22Rv1 (cell line): ENCODE results near the gene SPAG17.
A peak's percentile ranks its signal among the peaks of the same experiment; 100 is the strongest.

Source experiments
- H3K27ac ChIP-seq: fragments of 450-650 bp; 2 replicates; pipeline ENCODE4 v1.5.1; 2017
- CTCF ChIP-seq: fragments of 450-650 bp; IDR thresholded peaks from 2 replicates; pipeline ENCODE4 v1.5.1; 2017; ENCODE audit warnings: mild to moderate bottlenecking
- ZFX ChIP-seq: fragments of 450-650 bp; IDR thresholded peaks from 2 replicates; pipeline ENCODE4 v1.6.1; 2017; ENCODE audit warnings: antibody characterized with exemption, borderline replicate concordance

Gene SPAG17

GRCh38 chr1:118154220-118154619 is 30.8 kb downstream of the SPAG17 start:
- no peak overlapping the region for H3K27ac ChIP-seq
- TF ChIP-seq ZFX (no peak), CTCF (peak; percentile 72)

GRCh38 chr1:118151312-118151937 is 33.6 kb downstream of the SPAG17 start:
- H3K27ac ChIP-seq: no peak overlapping the region
- TF ChIP-seq ZFX (no peak), CTCF (peak; percentile 79)

GRCh38 chr1:118149799-118150198 is 35.2 kb downstream of the SPAG17 start:
- no peak overlapping the region for H3K27ac ChIP-seq
- no peak for TF ChIP-seq ZFX

- H3K27ac ChIP-seq: no peak overlapping the region
- TF ChIP-seq CTCF (no peak), ZFX (no peak)
Observed at GRCh38 chr1:118148034-118148433, 37.0 kb downstream of the SPAG17 start.

GRCh38 chr1:118147522-118147921 is 37.5 kb downstream of the SPAG17 start:
- no peak overlapping the region for H3K27ac ChIP-seq
- TF ChIP-seq CTCF (no peak), ZFX (no peak)

GRCh38 chr1:118145721-118146120 is 39.3 kb downstream of the SPAG17 start:
- no peak overlapping the region for H3K27ac ChIP-seq
- TF ChIP-seq ZFX: no peak
- TF ChIP-seq CTCF: no peak

GRCh38 chr1:118144684-118145083 is 40.3 kb downstream of the SPAG17 start:
- TF ChIP-seq ZFX (no peak), CTCF (no peak)
- H3K27ac ChIP-seq: no peak overlapping the region

GRCh38 chr1:118143831-118144230 is 41.2 kb downstream of the SPAG17 start:
- no peak overlapping the region for H3K27ac ChIP-seq
- TF ChIP-seq ZFX (no peak), CTCF (no peak)
